ENCODE results near the gene ATP2B2. TPM values are rescaled to one million over a fixed set of nuclear protein-coding genes. Genes with fewer than 3 reads are reported as not detected.

Gene ATP2B2
- total and polyA plus RNA-seq, 10 of the 15 experiments (the other 5 are each of a cell fraction or from before 2014, with no cell fraction given): 0.04 TPM; not detected in 9

DNA sequence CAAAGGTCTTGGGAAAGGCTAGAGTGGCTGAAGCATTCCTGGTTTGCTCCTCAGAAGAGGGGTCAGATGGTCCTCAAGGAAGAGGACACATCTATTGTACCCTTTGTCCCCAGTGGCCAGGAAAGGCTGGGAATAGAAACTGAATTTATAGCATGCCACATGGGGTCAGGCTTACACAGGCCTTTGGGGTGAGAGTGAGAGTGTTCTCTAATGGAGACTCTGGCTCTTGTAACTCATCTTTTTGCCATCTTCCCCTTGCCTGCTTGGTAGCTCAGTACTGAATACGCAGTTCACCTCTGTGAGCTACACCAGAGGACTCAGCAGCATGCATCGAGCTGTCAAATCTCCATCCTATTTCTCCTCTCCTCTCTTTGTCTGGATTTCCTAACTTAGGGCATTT, 87.5 kb downstream of the ATP2B2 start (continued):
- TF ChIP-seq, protein P1, sequence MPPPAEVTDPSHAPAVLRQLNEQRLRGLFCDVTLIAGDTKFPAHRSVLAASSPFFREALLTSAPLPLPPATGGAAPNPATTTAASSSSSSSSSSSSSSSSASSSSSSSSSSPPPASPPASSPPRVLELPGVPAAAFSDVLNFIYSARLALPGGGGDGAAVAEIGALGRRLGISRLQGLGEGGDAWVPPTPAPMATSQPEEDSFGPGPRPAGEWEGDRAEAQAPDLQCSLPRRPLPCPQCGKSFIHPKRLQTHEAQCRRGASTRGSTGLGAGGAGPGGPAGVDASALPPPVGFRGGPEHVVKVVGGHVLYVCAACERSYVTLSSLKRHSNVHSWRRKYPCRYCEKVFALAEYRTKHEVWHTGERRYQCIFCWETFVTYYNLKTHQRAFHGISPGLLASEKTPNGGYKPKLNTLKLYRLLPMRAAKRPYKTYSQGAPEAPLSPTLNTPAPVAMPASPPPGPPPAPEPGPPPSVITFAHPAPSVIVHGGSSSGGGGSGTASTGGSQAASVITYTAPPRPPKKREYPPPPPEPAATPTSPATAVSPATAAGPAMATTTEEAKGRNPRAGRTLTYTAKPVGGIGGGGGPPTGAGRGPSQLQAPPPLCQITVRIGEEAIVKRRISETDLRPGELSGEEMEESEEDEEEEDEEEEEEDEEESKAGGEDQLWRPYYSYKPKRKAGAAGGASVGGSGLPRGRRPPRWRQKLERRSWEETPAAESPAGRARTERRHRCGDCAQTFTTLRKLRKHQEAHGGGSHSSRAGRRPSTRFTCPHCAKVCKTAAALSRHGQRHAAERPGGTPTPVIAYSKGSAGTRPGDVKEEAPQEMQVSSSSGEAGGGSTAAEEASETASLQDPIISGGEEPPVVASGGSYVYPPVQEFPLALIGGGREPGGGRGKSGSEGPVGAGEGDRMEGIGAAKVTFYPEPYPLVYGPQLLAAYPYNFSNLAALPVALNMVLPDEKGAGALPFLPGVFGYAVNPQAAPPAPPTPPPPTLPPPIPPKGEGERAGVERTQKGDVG (CRISPR knock-in tag; IDR thresholded peaks at IDR 0.05): no peak

DNA sequence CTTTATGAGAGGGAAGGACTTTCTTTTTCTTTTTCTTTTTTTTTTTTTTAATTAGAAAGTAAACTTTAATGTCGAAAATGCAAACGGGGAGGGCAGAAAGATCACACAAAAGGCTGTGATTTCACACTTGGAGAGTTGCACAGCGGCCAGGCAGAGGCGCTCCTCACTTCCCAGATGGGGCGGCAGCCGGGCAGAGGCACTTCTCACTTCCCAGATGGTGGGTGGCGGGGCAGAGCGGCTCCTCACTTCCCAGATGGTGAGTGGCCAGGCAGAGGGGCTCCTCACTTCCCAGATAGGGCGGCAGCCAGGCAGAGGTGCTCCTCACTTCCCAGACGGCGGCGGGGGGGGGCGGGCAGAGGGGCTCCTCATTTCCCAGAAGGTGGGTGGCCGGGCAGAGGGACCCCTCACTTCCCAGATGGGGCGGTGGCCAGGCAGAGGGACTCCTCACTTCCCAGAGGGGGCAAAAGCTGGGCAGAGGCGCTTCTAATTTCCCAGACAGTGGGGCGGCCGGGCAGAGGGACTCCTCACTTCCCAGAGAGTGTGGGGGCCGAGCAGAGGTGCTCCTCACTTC, 88.6 kb downstream of the ATP2B2 start:
- 34% methylated on average over 15 of the region's 19 CpGs for WGBS (ENCODE audit: insufficient coverage, insufficient replicate concordance, low lambda C conversion rate, missing lambda C conversion rate)
- RAD21 ChIA-PET (ENCODE audit: unreplicated experiment): interaction anchor here (0.6 to 1.3 kb wide), 2 partner anchors 17 to 324 kb away, joined by 3 read pairs; no protein-coding TSS in a partner anchor
- Histone ChIP-seq H3K79me2 (ENCODE audit: control insufficient read depth, insufficient read depth, low read length) (no peaks in the 10 kb centered on the region), H3K9me3 (replicated peaks; ENCODE audit: control insufficient read depth, insufficient read depth, low read length) (no peaks in the 10 kb centered on the region), H2AFZ (ENCODE audit: control insufficient read depth, low read depth, low read length) (no peak overlapping the region), H3K4me2 (ENCODE audit: control insufficient read depth, insufficient read depth) (no peak overlapping the region), H3K27me3 (replicated peaks in 1 of 2; ENCODE audit: control insufficient read depth in 2 of 2, insufficient read depth in 2 of 2, low read length in 1 of 2) (peaks cover 0 to 5% of the 10 kb centered on the region in 2 experiments; a peak in 3 of 4 replicates), H3K9ac (ENCODE audit: control insufficient read depth, insufficient read depth, low read length) (no peak overlapping the region), H3K27ac (ENCODE audit: control insufficient read depth, insufficient read depth) (no peak overlapping the region), H4K20me1 (ENCODE audit: control insufficient read depth, insufficient read depth) (no peaks in the 10 kb centered on the region), H3K4me3 (no peak overlapping the region), H3K36me3 (ENCODE audit: control insufficient read depth in 2 of 2, insufficient read depth in 2 of 2, low read length in 1 of 2) (no peaks in the 10 kb centered on the region), H3K4me1 (ENCODE audit: control insufficient read depth, insufficient read depth, low read length) (no peaks in the 10 kb centered on the region; the same call in 1 of the 2 replicates)
- FAIRE-seq (no peak), DNase-seq (ENCODE audit: low read depth, low spot score) (no peak), ATAC-seq (no peak)
- SMC1A ChIA-PET (ENCODE audit: uncharacterized antibody, unreplicated experiment): interaction anchor here (1.5 kb wide), 1 partner anchor 321 kb away, joined by 5 read pairs; no protein-coding TSS in a partner anchor
- no TSS peak for BruUV-seq (replicated peaks)
- POLR2A ChIA-PET: no interaction called here
- CTCF ChIA-PET: interaction anchor here (0.8 to 1.9 kb wide), 2 partner anchors 17 to 323 kb away, joined by 3 to 19 read pairs; no protein-coding TSS in a partner anchor
- intact Hi-C loops (cut with micrococcal nuclease; ENCODE audit: unreplicated experiment) (no loop called here), in situ Hi-C loops (cut with MboI) (no loop called here)
- no peak for TF ChIP-seq NBN (IDR thresholded peaks at IDR 0.05)
- TF ChIP-seq, protein P2, sequence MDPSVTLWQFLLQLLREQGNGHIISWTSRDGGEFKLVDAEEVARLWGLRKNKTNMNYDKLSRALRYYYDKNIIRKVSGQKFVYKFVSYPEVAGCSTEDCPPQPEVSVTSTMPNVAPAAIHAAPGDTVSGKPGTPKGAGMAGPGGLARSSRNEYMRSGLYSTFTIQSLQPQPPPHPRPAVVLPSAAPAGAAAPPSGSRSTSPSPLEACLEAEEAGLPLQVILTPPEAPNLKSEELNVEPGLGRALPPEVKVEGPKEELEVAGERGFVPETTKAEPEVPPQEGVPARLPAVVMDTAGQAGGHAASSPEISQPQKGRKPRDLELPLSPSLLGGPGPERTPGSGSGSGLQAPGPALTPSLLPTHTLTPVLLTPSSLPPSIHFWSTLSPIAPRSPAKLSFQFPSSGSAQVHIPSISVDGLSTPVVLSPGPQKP (IDR thresholded peaks at IDR 0.05; ENCODE audit: low read depth, low read length): no peak
- TF ChIP-seq TCF3 (IDR thresholded peaks at IDR 0.05; ENCODE audit: borderline replicate concordance, insufficient read depth, low read depth, low read length): no peak
- no peak for TF ChIP-seq FOXM1 (IDR thresholded peaks at IDR 0.05; ENCODE audit: low read depth, low read length)
- TF ChIP-seq SREBF1 (IDR thresholded peaks at IDR 0.05; ENCODE audit: low read length): no peak
- no peak for TF ChIP-seq HDAC2 (IDR thresholded peaks at IDR 0.05)
- TF ChIP-seq, protein P3, sequence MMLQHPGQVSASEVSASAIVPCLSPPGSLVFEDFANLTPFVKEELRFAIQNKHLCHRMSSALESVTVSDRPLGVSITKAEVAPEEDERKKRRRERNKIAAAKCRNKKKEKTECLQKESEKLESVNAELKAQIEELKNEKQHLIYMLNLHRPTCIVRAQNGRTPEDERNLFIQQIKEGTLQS (IDR thresholded peaks at IDR 0.05; ENCODE audit: borderline replicate concordance, extremely low read depth, low read depth, low read length): no peak
- TF ChIP-seq, protein P4, sequence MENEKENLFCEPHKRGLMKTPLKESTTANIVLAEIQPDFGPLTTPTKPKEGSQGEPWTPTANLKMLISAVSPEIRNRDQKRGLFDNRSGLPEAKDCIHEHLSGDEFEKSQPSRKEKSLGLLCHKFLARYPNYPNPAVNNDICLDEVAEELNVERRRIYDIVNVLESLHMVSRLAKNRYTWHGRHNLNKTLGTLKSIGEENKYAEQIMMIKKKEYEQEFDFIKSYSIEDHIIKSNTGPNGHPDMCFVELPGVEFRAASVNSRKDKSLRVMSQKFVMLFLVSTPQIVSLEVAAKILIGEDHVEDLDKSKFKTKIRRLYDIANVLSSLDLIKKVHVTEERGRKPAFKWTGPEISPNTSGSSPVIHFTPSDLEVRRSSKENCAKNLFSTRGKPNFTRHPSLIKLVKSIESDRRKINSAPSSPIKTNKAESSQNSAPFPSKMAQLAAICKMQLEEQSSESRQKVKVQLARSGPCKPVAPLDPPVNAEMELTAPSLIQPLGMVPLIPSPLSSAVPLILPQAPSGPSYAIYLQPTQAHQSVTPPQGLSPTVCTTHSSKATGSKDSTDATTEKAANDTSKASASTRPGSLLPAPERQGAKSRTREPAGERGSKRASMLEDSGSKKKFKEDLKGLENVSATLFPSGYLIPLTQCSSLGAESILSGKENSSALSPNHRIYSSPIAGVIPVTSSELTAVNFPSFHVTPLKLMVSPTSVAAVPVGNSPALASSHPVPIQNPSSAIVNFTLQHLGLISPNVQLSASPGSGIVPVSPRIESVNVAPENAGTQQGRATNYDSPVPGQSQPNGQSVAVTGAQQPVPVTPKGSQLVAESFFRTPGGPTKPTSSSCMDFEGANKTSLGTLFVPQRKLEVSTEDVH (IDR thresholded peaks at IDR 0.05; ENCODE audit: low read depth, partially characterized antibody): no peak
- no peak for TF ChIP-seq LARP7 (IDR thresholded peaks at IDR 0.05)
- TF ChIP-seq SMAD1 (IDR thresholded peaks at IDR 0.05; ENCODE audit: low read depth, partially characterized antibody): no peak
- TF ChIP-seq, protein P5, sequence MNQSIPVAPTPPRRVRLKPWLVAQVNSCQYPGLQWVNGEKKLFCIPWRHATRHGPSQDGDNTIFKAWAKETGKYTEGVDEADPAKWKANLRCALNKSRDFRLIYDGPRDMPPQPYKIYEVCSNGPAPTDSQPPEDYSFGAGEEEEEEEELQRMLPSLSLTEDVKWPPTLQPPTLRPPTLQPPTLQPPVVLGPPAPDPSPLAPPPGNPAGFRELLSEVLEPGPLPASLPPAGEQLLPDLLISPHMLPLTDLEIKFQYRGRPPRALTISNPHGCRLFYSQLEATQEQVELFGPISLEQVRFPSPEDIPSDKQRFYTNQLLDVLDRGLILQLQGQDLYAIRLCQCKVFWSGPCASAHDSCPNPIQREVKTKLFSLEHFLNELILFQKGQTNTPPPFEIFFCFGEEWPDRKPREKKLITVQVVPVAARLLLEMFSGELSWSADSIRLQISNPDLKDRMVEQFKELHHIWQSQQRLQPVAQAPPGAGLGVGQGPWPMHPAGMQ (IDR thresholded peaks at IDR 0.05; ENCODE audit: borderline replicate concordance): no peak
